NCI-H82 (cell line): ENCODE measurements around the gene ITCH.
"Not testable (repeated sequence)": the region's sequence is repeated elsewhere in the genome, so short reads cannot be mapped to it uniquely, and the experiment has no call there.

Source experiments
- DNase-seq: peaks from one replicate; lab custom pipeline; 2025; lab: John Stamatoyannopoulos, UW

Gene ITCH

DNA sequence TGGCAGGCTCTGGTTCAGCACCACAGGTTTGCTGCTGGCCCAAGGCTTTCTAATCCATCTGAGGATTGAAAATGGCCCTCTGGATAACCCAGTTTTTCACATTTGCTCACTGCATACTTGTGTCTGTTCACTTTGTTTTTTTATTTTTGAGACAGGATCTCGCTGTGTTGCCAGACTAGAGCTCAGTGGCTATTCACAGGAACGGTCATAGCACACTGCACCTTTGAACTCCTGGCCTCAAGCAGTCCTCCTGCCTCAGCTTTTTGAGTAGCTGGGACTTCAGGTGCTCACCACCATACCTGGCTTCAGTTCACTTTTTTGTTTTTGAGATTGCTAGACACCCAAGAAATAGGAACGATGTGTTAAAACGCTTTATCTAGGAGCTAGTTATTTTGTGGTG lies 57.9 kb downstream of the ITCH start:
- DNase-seq: no peak

DNA sequence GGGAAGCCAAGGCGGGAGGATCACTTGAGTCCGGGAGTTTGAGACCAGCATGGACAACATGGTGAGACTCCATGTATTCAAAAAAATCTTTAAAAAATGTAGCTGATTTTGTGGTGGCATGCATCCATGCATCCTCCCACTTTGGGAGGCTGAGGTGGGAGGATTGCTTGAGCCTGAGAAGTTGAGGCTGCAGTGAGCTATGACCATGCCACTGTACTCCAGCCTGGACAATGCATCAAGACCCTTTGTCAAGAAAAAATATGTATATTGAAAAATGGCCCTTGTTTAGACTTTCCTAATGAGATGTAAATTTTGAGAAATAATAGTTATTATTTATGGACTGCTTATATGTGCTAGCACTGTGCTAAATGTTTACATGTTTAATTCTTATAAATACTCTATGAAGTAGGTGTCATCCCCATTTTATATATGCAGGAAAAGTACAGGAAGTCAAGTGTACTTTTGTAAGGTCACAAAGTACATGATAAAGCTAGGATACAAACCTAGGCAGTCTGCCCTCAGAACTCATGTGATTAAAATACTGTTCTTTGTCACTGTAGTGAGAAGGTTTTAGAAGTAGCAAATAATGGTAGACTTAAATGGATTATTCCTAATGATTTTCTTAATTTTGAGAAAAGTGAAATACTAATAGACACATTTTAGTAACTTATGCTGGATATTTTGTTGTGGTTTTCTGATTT lies 58.8 kb downstream of the ITCH start:
- no peak for DNase-seq

DNA sequence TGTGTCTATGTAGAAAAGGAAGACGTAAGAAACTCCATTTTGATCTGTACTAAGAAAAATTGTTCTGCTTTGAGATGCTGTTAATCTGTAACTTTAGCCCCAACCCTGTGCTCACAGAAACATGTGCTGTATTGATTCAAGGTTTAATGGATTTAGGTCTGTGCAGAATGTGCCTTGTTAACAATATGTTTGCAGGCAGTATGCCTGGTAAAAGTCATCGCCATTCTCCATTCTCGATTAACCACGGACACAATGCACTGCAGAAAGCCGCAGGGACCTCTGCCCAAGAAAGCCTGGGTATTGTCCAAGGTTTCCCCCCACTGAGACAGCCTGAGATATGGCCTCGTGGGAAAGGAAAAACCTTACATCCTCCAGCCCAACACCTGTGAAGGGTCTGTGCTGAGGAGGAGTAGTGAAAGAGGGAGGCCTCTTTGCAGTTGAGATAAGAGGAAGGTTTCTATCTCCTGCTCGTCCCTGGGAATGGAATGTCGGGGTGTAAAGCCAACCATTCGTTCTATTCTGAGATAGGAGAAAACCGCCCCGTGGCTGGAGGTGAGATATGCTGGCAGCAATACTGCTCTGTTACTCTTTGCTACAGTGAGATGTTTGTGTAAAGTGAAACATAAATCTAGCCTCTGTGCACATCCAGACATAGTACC lies 62.1 kb downstream of the ITCH start:
- not testable (repeated sequence) for DNase-seq

- DNase-seq: no peak
Observed at GRCh38 chr20:34426026-34426425, 63.0 kb downstream of the ITCH start.

DNA sequence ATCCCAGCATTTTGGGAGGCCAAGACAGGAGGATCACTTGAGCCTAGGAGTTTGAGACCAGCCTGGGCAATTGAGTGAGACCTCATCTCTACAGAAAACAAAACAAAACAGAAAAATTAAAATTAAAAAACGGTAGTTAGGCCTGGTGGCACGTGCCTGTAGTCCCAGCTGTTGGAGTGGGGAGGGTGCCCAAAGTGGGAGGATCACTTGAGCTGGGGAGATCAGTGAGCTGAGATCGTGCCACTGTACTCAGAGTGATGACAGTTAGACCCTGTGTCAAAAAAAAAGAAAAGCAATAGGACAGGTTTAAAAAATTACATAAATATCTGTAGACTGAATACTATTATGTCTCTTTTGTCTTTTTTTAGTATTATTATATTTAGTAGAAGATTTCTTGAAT lies 64.3 kb downstream of the ITCH start:
- DNase-seq: no peak

DNA sequence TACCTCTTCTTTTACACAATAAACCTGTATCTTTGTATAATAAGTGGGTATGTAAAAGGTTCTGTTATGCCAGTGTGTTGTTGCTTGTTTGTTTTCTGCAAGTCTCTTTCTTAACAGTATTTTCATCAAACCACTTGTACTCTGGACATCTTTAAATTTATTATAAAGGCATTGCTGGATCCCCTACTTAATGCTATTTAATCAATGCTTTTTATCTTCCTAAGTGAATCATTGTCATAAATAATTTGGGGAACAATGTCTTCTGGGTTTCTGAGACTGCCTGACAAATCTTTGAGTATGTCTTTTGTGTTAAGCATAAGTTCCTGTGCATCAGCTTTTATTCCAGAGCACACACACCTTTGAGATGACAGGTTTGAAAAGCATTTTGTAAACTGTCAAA lies 64.7 kb downstream of the ITCH start:
- no peak for DNase-seq

GRCh38 chr20:34431168-34431567 lies 68.1 kb downstream of the ITCH start:
- DNase-seq: no peak

DNA sequence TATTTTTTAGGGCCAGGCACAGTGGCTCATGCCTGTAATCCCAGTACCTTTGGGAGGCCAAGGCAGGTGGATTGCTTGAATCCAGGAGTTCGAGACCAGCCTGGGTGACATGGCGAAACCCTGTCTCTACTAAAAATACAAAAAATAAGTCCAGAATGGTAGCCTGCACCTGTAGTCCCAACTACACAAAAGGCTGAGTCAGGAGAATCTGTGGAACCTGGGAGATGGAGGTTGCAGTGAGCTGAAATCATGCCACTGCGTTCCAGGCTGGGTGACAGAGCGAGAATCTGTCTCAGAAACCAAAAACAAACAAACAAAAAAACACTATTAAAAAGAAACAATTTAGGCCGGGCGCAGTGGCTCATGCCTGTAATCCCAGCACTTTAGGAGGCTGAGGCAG lies 69.6 kb downstream of the ITCH start:
- DNase-seq: not testable (repeated sequence)

DNA sequence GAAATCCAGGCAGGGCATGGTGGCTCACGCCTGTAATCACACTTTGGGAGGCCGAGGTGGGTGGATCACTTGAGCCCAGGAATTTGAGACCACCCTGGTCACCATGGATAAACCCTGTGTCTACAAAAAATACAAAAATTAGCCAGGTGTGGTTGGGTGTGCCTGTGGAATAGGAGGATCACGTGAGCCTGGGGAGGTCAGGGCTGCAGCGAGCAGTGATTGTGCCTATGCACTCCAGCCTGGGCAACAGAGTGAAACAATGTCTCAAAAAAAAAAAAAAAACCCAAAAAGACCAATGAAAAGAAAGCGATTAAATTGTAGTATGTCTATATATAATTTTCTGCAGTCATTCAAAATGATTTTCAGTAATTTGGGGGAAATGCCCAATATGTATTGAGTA lies 70.3 kb downstream of the ITCH start:
- no peak for DNase-seq

DNA sequence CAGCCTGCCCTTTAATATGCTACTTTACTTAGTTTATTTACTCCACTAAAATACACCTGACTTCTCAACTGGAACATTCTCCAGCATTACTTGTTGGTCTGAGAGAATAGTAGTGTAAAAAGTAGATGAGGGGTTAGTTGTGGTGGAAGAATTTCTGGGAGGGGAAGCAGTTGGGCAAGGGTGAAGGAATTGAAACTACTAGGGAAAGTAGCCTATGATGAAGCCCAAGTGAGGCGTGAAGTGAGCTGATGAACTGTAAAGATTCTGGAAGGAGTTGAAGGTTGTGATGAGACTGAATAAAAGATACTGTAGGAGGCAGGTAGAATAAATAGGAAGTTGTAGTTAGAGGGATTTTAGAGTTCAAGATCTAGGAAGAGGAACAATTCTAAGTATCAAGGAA lies 72.5 kb downstream of the ITCH start:
- DNase-seq: no peak

DNA sequence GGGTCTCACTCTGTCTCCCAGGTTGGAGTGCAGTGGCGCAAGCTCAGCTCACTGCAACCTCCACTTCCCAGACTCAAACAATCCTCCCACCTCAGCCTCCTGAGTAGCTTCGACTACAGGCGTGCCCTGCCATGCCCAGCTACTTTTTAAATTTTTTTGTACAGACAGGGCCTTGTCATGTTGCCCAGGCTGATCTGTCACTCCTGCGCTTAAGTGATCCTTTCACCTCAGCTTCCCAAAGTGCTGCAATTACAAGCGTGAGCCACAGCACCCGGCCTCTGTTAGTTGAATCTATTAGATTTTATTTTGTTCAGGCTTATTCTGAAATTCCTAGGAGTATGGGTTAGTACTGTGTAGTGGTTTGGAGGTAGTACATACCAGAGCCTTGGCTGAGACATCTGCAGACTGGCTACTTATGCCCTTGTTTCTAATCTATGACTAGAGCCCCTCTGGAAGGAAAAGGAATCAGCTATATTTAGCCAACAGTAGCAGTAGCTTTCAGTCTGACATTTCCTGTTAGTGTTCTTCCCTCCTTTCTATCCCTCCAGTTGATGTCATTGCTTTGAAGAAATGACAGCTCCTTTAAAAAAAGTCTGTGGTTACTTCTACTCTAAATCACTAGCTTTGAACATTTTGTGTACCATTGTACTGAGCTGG lies 74.4 kb downstream of the ITCH start:
- no peak for DNase-seq

GRCh38 chr20:34439168-34439567 lies 76.1 kb downstream of the ITCH start:
- no peak for DNase-seq

- not testable (repeated sequence) for DNase-seq
Observed at GRCh38 chr20:34441423-34441822, 78.3 kb downstream of the ITCH start.

GRCh38 chr20:34443546-34443945 lies 80.5 kb downstream of the ITCH start:
- DNase-seq: no peak

- DNase-seq: no peak
Observed at GRCh38 chr20:34445177-34446065, 82.3 kb downstream of the ITCH start.

GRCh38 chr20:34448517-34448916 lies 85.4 kb downstream of the ITCH start:
- no peak for DNase-seq

DNA sequence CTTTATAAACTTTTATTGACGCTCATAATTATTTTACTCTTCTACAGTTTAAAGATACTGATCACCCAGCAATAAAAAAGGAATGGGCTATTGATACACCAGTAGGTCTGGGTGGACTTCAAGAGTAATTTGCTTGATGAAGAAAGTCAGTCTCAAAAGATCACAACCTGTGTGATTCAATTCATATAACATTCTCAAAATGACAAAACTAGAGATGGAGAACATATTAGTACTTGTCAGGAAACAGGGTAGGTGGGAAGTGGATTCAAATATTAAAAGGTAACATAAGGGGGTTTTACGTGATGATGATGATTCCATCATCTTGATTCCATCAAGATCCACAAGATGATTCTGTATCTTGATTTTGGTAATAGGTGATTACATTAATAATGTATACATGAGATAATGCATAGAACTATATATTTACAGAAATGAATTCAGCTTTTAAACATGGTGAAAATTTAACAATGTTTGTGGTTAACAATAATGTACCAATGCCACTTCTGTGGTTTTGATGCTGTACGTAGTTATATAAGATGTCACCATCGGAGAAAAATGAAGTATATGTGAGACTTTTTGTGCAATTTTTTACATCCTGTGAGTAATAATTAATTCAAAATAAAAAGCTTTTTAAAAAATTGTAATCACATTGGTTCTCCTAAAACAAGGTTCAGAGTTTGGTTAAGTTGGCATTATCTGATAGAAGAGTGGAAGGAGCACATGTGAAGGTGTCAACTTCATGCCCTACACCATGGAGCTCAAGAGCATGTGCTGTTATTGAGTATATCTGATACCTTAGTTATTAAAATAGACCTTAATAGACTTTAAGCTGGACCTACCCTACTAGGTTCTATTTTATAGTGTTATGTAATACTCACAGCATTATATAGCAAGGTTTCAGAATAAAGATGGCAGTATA lies 86.9 kb downstream of the ITCH start:
- DNase-seq: no peak

GRCh38 chr20:34452281-34452982 lies 89.4 kb downstream of the ITCH start:
- DNase-seq: no peak

- no peak for DNase-seq
Observed at GRCh38 chr20:34458631-34459030, 95.6 kb downstream of the ITCH start.

- DNase-seq: no peak
Observed at GRCh38 chr20:34459209-34459897, 96.3 kb downstream of the ITCH start.
